Heart left ventricle (tissue), 16 donors: ENCODE data around the gene CORO1C. TPM values are rescaled to one million over a fixed set of nuclear protein-coding genes. Genes with fewer than 3 reads are reported as not detected.

Experiments used
- ATAC-seq, 4 donors: fragments of 200-7000 bp; cut with Tn5 transposase; one replicate each; pipeline ENCODE4 v1.9.1; 2020 to 2022; ENCODE audit warnings: moderate library complexity in 4 of 4, mild to moderate bottlenecking in 3 of 4, moderate number of reproducible peaks in 1 of 4
- DNase-seq, 5 donors: peaks; one replicate each; pipeline ENCODE4 v3.0.0-alpha.2; 2020
- H3K27ac ChIP-seq, 12 donors: fragments of 200-600 bp; sonication (generic) in 4 of 12; one replicate each; pipeline versions ENCODE4 v1.5.0 to v1.8.0; 2016 to 2022; ENCODE audit warnings: mild to moderate bottlenecking in 2 of 12
- H3K27me3 ChIP-seq, 9 donors: fragments of 200-600 bp; sonication (generic) in 2 of 9; one replicate each; pipeline versions ENCODE4 v1.5.1 to v1.8.0; 2016 to 2022; ENCODE audit warnings: mild to moderate bottlenecking in 3 of 9
- H3K36me3 ChIP-seq, 9 donors: fragments of 200-600 bp; sonication (generic) in 2 of 9; one replicate each; pipeline versions ENCODE4 v1.5.0 to v1.8.0; 2018 to 2022; ENCODE audit warnings: mild to moderate bottlenecking in 2 of 9
- H3K4me1 ChIP-seq, 12 donors: fragments of 200-600 bp; sonication (generic) in 4 of 12; one replicate each; pipeline versions ENCODE4 v1.5.0 to v1.8.0; 2016 to 2022; ENCODE audit warnings: mild to moderate bottlenecking in 3 of 12
- H3K4me3 ChIP-seq, 12 donors: fragments of 200-600 bp; sonication (generic) in 4 of 12; one replicate each; pipeline versions ENCODE4 v1.5.0 to v1.8.0; 2017 to 2022; ENCODE audit warnings: mild to moderate bottlenecking in 9 of 12, moderate library complexity in 4 of 12
- H3K9me3 ChIP-seq, 12 donors: fragments of 200-600 bp; sonication (generic) in 4 of 12; one replicate each; pipeline versions ENCODE4 v1.5.0 to v1.8.0; 2016 to 2022; ENCODE audit warnings: mild to moderate bottlenecking in 1 of 12
- POLR2A ChIP-seq, 2 donors: fragments of 450-650 bp; IDR thresholded peaks; one replicate each; pipeline ENCODE4 v1.6.1; 2017; ENCODE audit warnings: antibody characterized with exemption in 2 of 2, mild to moderate bottlenecking in 2 of 2, moderate library complexity in 2 of 2
- WGBS, 4 donors: extraction: QIAGEN DNeasy Blood & Tissue Kit in 2 of 4; methylation state at CpG; one replicate each; pipeline versions ENCODE4 v1.1.5 to v1.1.7; 2013 to 2018; 5-methylcytosine and 5-hydroxymethylcytosine counted together
- intact Hi-C, 10 donors: fragments of 100-400 bp; cut with DNase I; formaldehyde crosslinking; loops; one replicate each; pipeline versions ENCODE4 v1.11.1 to v1.14.2; 2022
- polyA plus RNA-seq, 2 donors: library from polyadenylated mRNA; stranded (reverse); fragments of 200-250 nt; gene quantifications; one replicate each; pipeline ENCODE4 v1.2.3, GENCODE V29; 2013
- total RNA-seq, 9 donors: library from RNA; depleted of rRNA in 2 of 9; stranded (reverse); fragments of >200 nt in 2 of 9; fragmentation: NEBNext Ultra II Directional in 3 of 9; extraction: Animal tissue kit (Norgen Biotek cat#: 25700) in 3 of 9; gene quantifications; one replicate each; pipeline versions ENCODE4 v1.1.0 to v1.2.4, GENCODE V29; 2016 to 2023
- TF ChIP-seq, protein P1 (sequence below), 12 donors: fragments of 200-600 bp; sonication (generic) in 4 of 12; IDR thresholded peaks; one replicate each; pipeline versions ENCODE4 v1.5.0 to v1.8.0; 2018 to 2022; ENCODE audit warnings: antibody characterized with exemption in 12 of 12, mild to moderate bottlenecking in 5 of 12
- donor health status: ischemic (EF 13 %, LVEDD 7.1; RV severe dilation, severe dysfunction).
- donor health status: healthy with polysubstance abuse.
- donor health status: DM: no; HTN: yes; CAD: no.
- donor health status: DM: no; HTN: no; CAD: no.
- donor health status: ischemic (EF 25% LVEDD 6.9; RV normal size, moderate dysfunction).
- donor health status: ischemic (EF 25% LVEDD 5.7; RV mildly dilated, moderate dysfunction).
- donor health status: healthy.
- donor health status: DM: yes; HTN: yes; CAD: no.
- donor health status: ischemic (EF 35%, LVEDD 5.7; RV mildly dilated, moderate dysfunction).
- donor health status: nonischemic (EF 11% LVEDD 7.7; RV severe dilation, severe dysfunction).
- donor health status: DM: yes; HTN: yes; CAD: no.
- donor health status: PGD.
- donor health status: ischemic (EF 29% LVEDD 5.4; RV normal size, mild dysfunction).
- donor health status: nonischemic (EF 23%, LVEDD 6.1; RV moderate dilation, normal function).

CORO1C gene
- total and polyA plus RNA-seq, 11 donors: 18.3 to 119 (median 65.2) TPM

DNA sequence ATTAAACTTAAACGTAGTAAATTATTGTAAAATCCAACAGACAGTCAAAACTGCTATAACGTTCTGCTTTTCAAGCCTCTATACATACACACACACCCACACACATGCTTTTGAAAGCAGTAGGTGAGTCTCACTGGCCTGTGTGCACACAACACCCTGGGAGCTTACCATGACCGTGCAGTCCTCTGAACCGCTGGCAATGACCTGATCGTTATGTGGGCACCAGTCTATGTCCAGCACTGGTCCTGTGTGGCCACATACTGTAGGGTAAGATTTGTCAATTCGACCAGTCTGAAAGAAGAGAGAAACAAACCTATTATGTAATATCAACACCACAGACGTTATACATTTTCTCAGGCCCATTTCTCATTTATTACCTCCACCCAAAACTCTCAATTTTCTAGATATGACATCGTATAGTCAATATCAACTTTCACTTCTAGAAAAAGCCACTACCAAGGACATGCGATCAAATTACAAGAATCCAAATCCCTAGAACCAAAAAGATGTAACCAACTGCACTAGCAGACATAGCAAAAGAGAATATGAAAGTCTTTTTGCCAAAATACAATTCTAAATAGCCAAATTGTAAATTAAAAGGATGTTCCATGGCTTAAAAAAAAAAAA is 53.1 kb downstream of the CORO1C start:
- Histone ChIP-seq H3K9me3 (no peaks in the 10 kb centered on the region), H3K27me3 (no peaks in the 10 kb centered on the region), H3K27ac (peak overlapping the region in 1 of 12 donors; percentile 59), H3K36me3 (peaks cover 0 to 48% (median 39%) of the 10 kb centered on the region in 9 donors), H3K4me1 (peaks cover 0 to 15% (median 4%) of the 10 kb centered on the region in 12 donors), H3K4me3 (no peak overlapping the region)
- 90 to 91% (median 90%) methylated on average over 9 of the region's 9 CpGs for WGBS, 4 donors
- ATAC-seq (peak in 1 of 4 donors; percentile 28), DNase-seq (no peak)
- TF ChIP-seq, protein P1, sequence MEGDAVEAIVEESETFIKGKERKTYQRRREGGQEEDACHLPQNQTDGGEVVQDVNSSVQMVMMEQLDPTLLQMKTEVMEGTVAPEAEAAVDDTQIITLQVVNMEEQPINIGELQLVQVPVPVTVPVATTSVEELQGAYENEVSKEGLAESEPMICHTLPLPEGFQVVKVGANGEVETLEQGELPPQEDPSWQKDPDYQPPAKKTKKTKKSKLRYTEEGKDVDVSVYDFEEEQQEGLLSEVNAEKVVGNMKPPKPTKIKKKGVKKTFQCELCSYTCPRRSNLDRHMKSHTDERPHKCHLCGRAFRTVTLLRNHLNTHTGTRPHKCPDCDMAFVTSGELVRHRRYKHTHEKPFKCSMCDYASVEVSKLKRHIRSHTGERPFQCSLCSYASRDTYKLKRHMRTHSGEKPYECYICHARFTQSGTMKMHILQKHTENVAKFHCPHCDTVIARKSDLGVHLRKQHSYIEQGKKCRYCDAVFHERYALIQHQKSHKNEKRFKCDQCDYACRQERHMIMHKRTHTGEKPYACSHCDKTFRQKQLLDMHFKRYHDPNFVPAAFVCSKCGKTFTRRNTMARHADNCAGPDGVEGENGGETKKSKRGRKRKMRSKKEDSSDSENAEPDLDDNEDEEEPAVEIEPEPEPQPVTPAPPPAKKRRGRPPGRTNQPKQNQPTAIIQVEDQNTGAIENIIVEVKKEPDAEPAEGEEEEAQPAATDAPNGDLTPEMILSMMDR (IDR thresholded peaks at IDR 0.05): no peak
- no peak for TF ChIP-seq POLR2A (IDR thresholded peaks at IDR 0.05)
- intact Hi-C loops: no loop called here

DNA sequence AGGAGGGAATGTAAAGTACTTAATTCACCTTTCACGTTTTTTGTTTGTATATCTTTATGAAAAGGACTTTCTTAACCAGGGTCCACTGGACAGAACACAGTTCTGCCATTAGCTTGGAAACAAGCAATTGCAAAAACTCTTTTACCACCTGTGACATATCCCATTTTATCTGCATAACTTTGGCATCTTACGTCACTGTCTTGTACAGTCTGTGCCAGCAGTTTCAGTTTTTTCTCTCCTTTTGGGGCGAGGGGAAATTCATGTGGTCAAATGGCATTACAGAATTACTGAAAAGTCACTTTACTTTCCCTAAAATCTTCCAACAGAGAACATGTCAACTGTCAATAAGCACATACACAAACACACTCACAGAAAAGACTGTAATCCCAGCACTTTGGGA is 53.9 kb downstream of the CORO1C start:
- Histone ChIP-seq H3K4me1 (peaks cover 0 to 15% (median 5%) of the 10 kb centered on the region in 12 donors), H3K4me3 (no peak overlapping the region), H3K36me3 (peaks cover 0 to 56% (median 47%) of the 10 kb centered on the region in 9 donors), H3K27me3 (no peaks in the 10 kb centered on the region), H3K27ac (peak overlapping the region in 1 of 12 donors; percentile 59), H3K9me3 (no peaks in the 10 kb centered on the region)
- WGBS, 4 donors: 73 to 90% (median 75%) methylated on average over 3 of the region's 3 CpGs
- ATAC-seq: no peak
- DNase-seq: no peak
- intact Hi-C loops: no loop called here
- TF ChIP-seq, protein P1 (IDR thresholded peaks at IDR 0.05): no peak
- no peak for TF ChIP-seq POLR2A (IDR thresholded peaks at IDR 0.05)

DNA sequence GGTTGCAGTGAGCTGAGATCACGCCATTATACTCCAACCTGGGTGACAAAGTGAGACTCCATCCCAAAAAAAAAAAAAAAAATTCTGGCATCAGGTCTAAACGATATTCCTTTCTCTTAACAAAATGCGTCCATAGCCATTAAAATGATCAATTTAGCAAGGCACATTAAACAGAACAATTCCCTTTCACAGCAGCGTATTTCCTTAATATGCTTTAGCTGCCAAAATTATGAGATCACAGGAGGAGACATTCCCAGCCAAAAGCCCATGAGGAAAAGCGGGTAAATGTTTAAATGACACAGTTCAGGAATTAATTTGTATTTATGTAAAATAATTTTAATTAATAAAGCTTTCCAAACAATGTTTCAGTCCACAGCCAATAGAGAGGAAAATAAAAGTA is 54.6 kb downstream of the CORO1C start:
- TF ChIP-seq POLR2A (IDR thresholded peaks at IDR 0.05): no peak
- TF ChIP-seq, protein P1 (IDR thresholded peaks at IDR 0.05): no peak
- Histone ChIP-seq H3K36me3 (peaks cover 0 to 61% (median 52%) of the 10 kb centered on the region in 9 donors), H3K4me1 (peaks cover 0 to 14% (median 5%) of the 10 kb centered on the region in 12 donors), H3K9me3 (no peaks in the 10 kb centered on the region), H3K4me3 (no peak overlapping the region), H3K27ac (peak overlapping the region in 1 of 12 donors; percentile 59), H3K27me3 (no peaks in the 10 kb centered on the region)
- ATAC-seq (no peak), DNase-seq (no peak)
- intact Hi-C loops: no loop called here
- 75 to 79% (median 78%) methylated on average over 5 of the region's 5 CpGs for WGBS, 4 donors

DNA sequence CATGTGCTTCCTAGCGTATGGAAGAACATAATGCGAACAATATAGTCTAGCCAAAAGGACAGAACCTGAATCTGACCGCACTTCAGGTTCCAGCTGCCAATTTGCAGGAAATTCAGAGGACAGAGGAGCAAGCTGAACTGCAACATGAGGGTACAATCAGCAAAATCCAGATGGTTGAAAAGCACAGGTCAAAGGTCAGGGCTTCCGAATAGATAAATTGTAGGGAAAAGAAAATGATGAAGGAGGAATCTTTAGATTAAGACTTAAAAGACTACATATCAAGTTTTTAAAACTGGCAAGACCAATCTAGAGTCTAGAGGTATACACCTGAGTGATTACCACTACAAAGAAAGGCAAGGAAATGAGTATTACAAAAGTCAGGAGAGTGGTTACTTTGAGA is 55.5 kb downstream of the CORO1C start:
- intact Hi-C loops: no loop called here
- peaks cover 0 to 61% (median 52%) of the 10 kb centered on the region in 9 donors for H3K36me3 ChIP-seq

More for the DNA sequence above, 55.5 kb downstream of the CORO1C start:
- H3K9me3 ChIP-seq: no peaks in the 10 kb centered on the region
- H3K4me3 ChIP-seq: no peak overlapping the region
- TF ChIP-seq POLR2A (IDR thresholded peaks at IDR 0.05): no peak
- TF ChIP-seq, protein P1 (IDR thresholded peaks at IDR 0.05): no peak
- H3K27me3 ChIP-seq: no peaks in the 10 kb centered on the region
- peaks cover 0 to 15% (median 4%) of the 10 kb centered on the region in 12 donors for H3K4me1 ChIP-seq
- H3K27ac ChIP-seq: peak overlapping the region in 1 of 12 donors; percentile 59
- 87 to 91% (median 89%) methylated on average over 4 of the region's 4 CpGs for WGBS, 4 donors
- ATAC-seq (no peak), DNase-seq (no peak)
